WTC11 (cell line): ENCODE results near the gene CFAP90. TPM values are rescaled to one million over a fixed set of nuclear protein-coding genes. Genes with fewer than 3 reads are reported as not detected.

Experiments
- ATAC-seq: fragments of 200-7000 bp; cut with Tn5 transposase; 2 replicates; pipeline ENCODE4 v1.10.0; 2021; ENCODE audit warnings: mild to moderate bottlenecking, moderate library complexity
- CTCF ChIA-PET: fragments of 300-600 bp; sonication (Branson Sonifier 250); formaldehyde crosslinking; loops from one replicate; lab custom pipeline; 2021; ENCODE audit warnings: antibody characterized with exemption; lab: Charles Lee
- POLR2A ChIA-PET: fragments of 350-600 bp; sonication (Branson Sonifier 250); formaldehyde crosslinking; loops from one replicate; lab custom pipeline; 2021; ENCODE audit warnings: antibody characterized with exemption; lab: Charles Lee
- DNase-seq: peaks from one replicate; pipeline ENCODE4 v3.0.0; 2021; ENCODE audit warnings: low spot score
- H3K27ac Mint-ChIP-seq: 2 replicates; pipeline ENCODE4 v1.8.0; 2021; ENCODE audit warnings: mixed read lengths
- H3K27me3 Mint-ChIP-seq: 2 replicates; pipeline ENCODE4 v1.8.0; 2021; ENCODE audit warnings: low read depth, mild to moderate bottlenecking, moderate library complexity, mixed read lengths
- H3K36me3 Mint-ChIP-seq: 2 replicates; pipeline ENCODE4 v1.8.0; 2021; ENCODE audit warnings: mixed read lengths
- H3K4me1 Mint-ChIP-seq: 2 replicates; pipeline ENCODE4 v1.8.0; 2022; ENCODE audit warnings: mixed read lengths
- H3K4me3 Mint-ChIP-seq: 2 replicates; pipeline ENCODE4 v1.8.0; 2021; ENCODE audit warnings: mild to moderate bottlenecking, moderate library complexity, mixed read lengths
- H3K9me3 Mint-ChIP-seq: 2 replicates; pipeline ENCODE4 v1.8.0; 2021; ENCODE audit warnings: mixed read lengths
- CREB1 ChIP-seq: sonication (generic); formaldehyde crosslinking; IDR thresholded peaks from 2 replicates; pipeline ENCODE4 v1.8.0; 2023; ENCODE audit warnings: mild to moderate bottlenecking, missing genetic modification reagents
- E2F1 ChIP-seq: sonication (generic); formaldehyde crosslinking; IDR thresholded peaks from 2 replicates; pipeline ENCODE4 v1.8.0; 2022; ENCODE audit warnings: mild to moderate bottlenecking, missing genetic modification reagents
- ERG ChIP-seq: fragments of 250-450 bp; sonication (Bioruptor Pico); IDR thresholded peaks from 2 replicates; pipeline ENCODE4 v1.8.0; 2021; ENCODE audit warnings: mild to moderate bottlenecking
- GABPB1 ChIP-seq: sonication (generic); formaldehyde crosslinking; IDR thresholded peaks from 2 replicates; pipeline ENCODE4 v1.8.1; 2023; ENCODE audit warnings: mild to moderate bottlenecking, missing genetic modification reagents
- HMGXB4 ChIP-seq: sonication (generic); formaldehyde crosslinking; IDR thresholded peaks from 2 replicates; pipeline ENCODE4 v1.8.1; 2023; ENCODE audit warnings: mild to moderate bottlenecking, moderate library complexity, missing genetic modification reagents
- MXD4 ChIP-seq: fragments of 250-450 bp; sonication (Bioruptor Pico); IDR thresholded peaks from 2 replicates; pipeline ENCODE4 v1.8.0; 2021; ENCODE audit warnings: mild to moderate bottlenecking, moderate library complexity, borderline replicate concordance
- NFE2L1 ChIP-seq: sonication (generic); formaldehyde crosslinking; IDR thresholded peaks from 2 replicates; pipeline ENCODE4 v1.8.1; 2023; ENCODE audit warnings: missing genetic modification reagents
- NR2C2 ChIP-seq: sonication (generic); formaldehyde crosslinking; IDR thresholded peaks from 2 replicates; pipeline ENCODE4 v1.8.0; 2022; ENCODE audit warnings: mild to moderate bottlenecking, missing genetic modification reagents
- SMAD3 ChIP-seq: sonication (generic); formaldehyde crosslinking; IDR thresholded peaks from 2 replicates; pipeline ENCODE4 v1.8.0; 2022; ENCODE audit warnings: missing genetic modification reagents, mild to moderate bottlenecking, borderline replicate concordance
- ZNF219 ChIP-seq: sonication (generic); formaldehyde crosslinking; IDR thresholded peaks from 2 replicates; pipeline ENCODE4 v1.8.0; 2023; ENCODE audit warnings: missing genetic modification reagents, mild to moderate bottlenecking, borderline replicate concordance
- ZNF396 ChIP-seq: fragments of 250-450 bp; sonication (Bioruptor Pico); IDR thresholded peaks from 2 replicates; pipeline ENCODE4 v1.8.0; 2021; ENCODE audit warnings: mild to moderate bottlenecking, moderate library complexity, borderline replicate concordance
- ZNF416 ChIP-seq: fragments of 250-450 bp; sonication (Bioruptor Pico); IDR thresholded peaks from 2 replicates; pipeline ENCODE4 v1.9.0; 2021; ENCODE audit warnings: mild to moderate bottlenecking, inconsistent platforms
- ZNF425 ChIP-seq: fragments of 250-450 bp; sonication (Bioruptor Pico); conservative IDR thresholded peaks from 2 replicates; pipeline ENCODE4 v1.9.0; 2021; ENCODE audit warnings: mild to moderate bottlenecking
- total RNA-seq: library from RNA; stranded (reverse); gene quantifications from 3 replicates; pipeline ENCODE4 v1.2.3, GENCODE V29; 2021

Gene CFAP90
- total RNA-seq, 1 experiment from 2014 or later, result 0.33 TPM

- TF ChIP-seq ZNF219 (CRISPR knock-in tag), result no peak
- TF ChIP-seq NR2C2, result no peak
- no peak for TF ChIP-seq HMGXB4 (CRISPR knock-in tag)
- no peak for TF ChIP-seq ZNF425 (CRISPR knock-in tag)
- TF ChIP-seq CREB1 (CRISPR knock-in tag), result no peak
Observed at GRCh38 chr5:7851617-7852289, 820 bp upstream of the CFAP90 start (continued).

- peaks cover 62% of the 10 kb centered on the region for H3K27me3 Mint-ChIP-seq
- CTCF ChIA-PET, result interaction anchor here (1.0 to 2.6 kb wide), 8 partner anchors 9 to 1032 kb away, joined by 3 to 28 read pairs (median 9); partner anchors contain the start of genes FASTKD3 and MTRR
- 0 out of 2 replicates have a peak overlapping the region, but pooled peaks have one; percentile 53 for H3K27ac Mint-ChIP-seq
- DNase-seq (no peak), ATAC-seq (no peak)
- TF ChIP-seq MXD4 (CRISPR knock-in tag) (no peak), ZNF396 (CRISPR knock-in tag) (no peak), SMAD3 (CRISPR knock-in tag) (no peak), E2F1 (CRISPR knock-in tag) (no peak), ERG (CRISPR knock-in tag) (no peak), NFE2L1 (no peak), GABPB1 (CRISPR knock-in tag) (no peak), ZNF425 (CRISPR knock-in tag) (no peak), ZNF416 (CRISPR knock-in tag) (no peak)
- no peaks in the 10 kb centered on the region for H3K36me3 Mint-ChIP-seq
- H3K4me3 Mint-ChIP-seq, result peak overlapping the region; percentile 80
- peaks cover 13% of the 10 kb centered on the region for H3K9me3 Mint-ChIP-seq
- POLR2A ChIA-PET, result interaction anchor here (0.7 to 1.3 kb wide), 2 partner anchors 17 to 36 kb away, joined by 3 to 4 read pairs; partner anchors contain the start of genes FASTKD3 and MTRR
- H3K4me1 Mint-ChIP-seq, result peaks cover 7% of the 10 kb centered on the region
Observed at GRCh38 chr5:7851240-7851592, 283 bp upstream of the CFAP90 start.
